ENCODE data around the gene SHC4.
"Not testable (repeated sequence)": the region's sequence is repeated elsewhere in the genome, so short reads cannot be mapped to it uniquely, and the experiment has no call there.

The SHC4 gene

GRCh38 chr15:48883699-48884098 is 80.0 kb downstream of the SHC4 start:
- DNase-seq (ENCODE audit: low read depth) = no peak

GRCh38 chr15:48880070-48880634 is 83.6 kb downstream of the SHC4 start:
- no peak for DNase-seq (ENCODE audit: low read depth)

- peak; percentile 98 for DNase-seq (ENCODE audit: low read depth)
These were observed 85.8 kb downstream of the SHC4 start, which contains the start of gene EID1 for GRCh38 chr15:48877630-48878595. Gene EID1 (plus strand): TSS chr15:48878134. CDS start chr15:48878177, 43 bp downstream.

GRCh38 chr15:48876057-48876456 is 87.7 kb downstream of the SHC4 start:
- no peak for DNase-seq (ENCODE audit: low read depth)

GRCh38 chr15:48875241-48875960 is 88.3 kb downstream of the SHC4 start:
- DNase-seq (ENCODE audit: low read depth) = no peak

- DNase-seq (ENCODE audit: low read depth) = no peak
These were observed 91.1 kb downstream of the SHC4 start for GRCh38 chr15:48872632-48873031.

- DNase-seq (ENCODE audit: low read depth) = peak; percentile 84
These were observed 92.2 kb downstream of the SHC4 start for GRCh38 chr15:48871542-48871941.

GRCh38 chr15:48869966-48870365 is 93.8 kb downstream of the SHC4 start:
- no peak for DNase-seq (ENCODE audit: low read depth)

- peak; percentile 96 for DNase-seq (ENCODE audit: low read depth)
These were observed 95.2 kb downstream of the SHC4 start for GRCh38 chr15:48868536-48868935.

GRCh38 chr15:48868023-48868422 is 95.7 kb downstream of the SHC4 start:
- DNase-seq (ENCODE audit: low read depth) = peak; percentile 69

- peak; percentile 54 for DNase-seq (ENCODE audit: low read depth)
These were observed 97.6 kb downstream of the SHC4 start for GRCh38 chr15:48866141-48866563.

- peak; percentile 89 for DNase-seq (ENCODE audit: low read depth)
These were observed 98.2 kb downstream of the SHC4 start for GRCh38 chr15:48865370-48866079.

- no peak for DNase-seq (ENCODE audit: low read depth)
These were observed 101.0 kb downstream of the SHC4 start for GRCh38 chr15:48862705-48863104.

- DNase-seq (ENCODE audit: low read depth) = peak; percentile 72
These were observed 101.8 kb downstream of the SHC4 start for GRCh38 chr15:48861813-48862431.

- DNase-seq (ENCODE audit: low read depth) = no peak
These were observed 104.3 kb downstream of the SHC4 start for GRCh38 chr15:48859426-48859825.

GRCh38 chr15:48858401-48858800 is 105.3 kb downstream of the SHC4 start:
- DNase-seq (ENCODE audit: low read depth) = peak; percentile 91

GRCh38 chr15:48856942-48857341 is 106.8 kb downstream of the SHC4 start:
- peak; percentile 86 for DNase-seq (ENCODE audit: low read depth)

- peak; percentile 68 for DNase-seq (ENCODE audit: low read depth)
These were observed 107.9 kb downstream of the SHC4 start for GRCh38 chr15:48855501-48856440.

- not testable (repeated sequence) for DNase-seq (ENCODE audit: low read depth)
These were observed 109.3 kb downstream of the SHC4 start for GRCh38 chr15:48854434-48854833.

- DNase-seq (ENCODE audit: low read depth) = no peak
These were observed 111.8 kb downstream of the SHC4 start for GRCh38 chr15:48851956-48852355.

Measured in iris pigment epithelial cell (primary cell).